Astrocyte (in vitro differentiated cells and primary cell): ENCODE data around the gene ITGAE.

ENCODE experiments used
- CTCF ChIP-seq: IDR thresholded peaks from 2 replicates; pipeline ENCODE4 v1.5.1; 2011; ENCODE audit warnings: low read depth, mild to moderate bottlenecking, inconsistent platforms, low read length, moderate library complexity; ENCODE audit not compliant: insufficient read depth
- EZH2 ChIP-seq: IDR thresholded peaks from 2 replicates; pipeline ENCODE4 v1.6.1; 2012; ENCODE audit warnings: mild to moderate bottlenecking, low read length, inconsistent platforms; ENCODE audit not compliant: insufficient read depth

- TF ChIP-seq CTCF (no peak), EZH2 (no peak)
Measured at GRCh38 chr17:3754458-3755334, 46.3 kb downstream of the ITGAE start.
